HEK293T (cell line): Measurements from ENCODE around the gene PRKRIP1.
"Not testable (repeated sequence)": the region's sequence is repeated elsewhere in the genome, so short reads cannot be mapped to it uniquely, and the experiment has no call there.

Experiments
- CTCF ChIA-PET: fragments of 350-600 bp; formaldehyde crosslinking; extraction: SDS; loops from one replicate; lab custom pipeline; 2021; ENCODE audit warnings: antibody characterized with exemption, inconsistent platforms; lab: Yijun Ruan, JAX
- POLR2A ChIA-PET: fragments of 350-600 bp; formaldehyde crosslinking; extraction: SDS; loops from one replicate; lab custom pipeline; 2020; ENCODE audit warnings: antibody characterized with exemption, inconsistent platforms; lab: Yijun Ruan, JAX
- DNase-seq: peaks from one replicate; pipeline ENCODE4 v3.0.0; 2012; ENCODE audit warnings: mixed read lengths; ENCODE audit errors: extremely low spot score
- ARNT ChIP-seq: fragments of 450-650 bp; IDR thresholded peaks from 2 replicates; pipeline ENCODE4 v1.6.1; 2017; ENCODE audit warnings: mild to moderate bottlenecking
- BHLHE40 ChIP-seq: fragments of 450-650 bp; IDR thresholded peaks from 2 replicates; pipeline ENCODE4 v1.6.1; 2016; ENCODE audit warnings: mild to moderate bottlenecking, moderate library complexity, borderline replicate concordance
- CTBP1 ChIP-seq: fragments of 450-650 bp; IDR thresholded peaks from 2 replicates; pipeline ENCODE4 v1.6.1; 2016; ENCODE audit warnings: borderline replicate concordance
- ELF4 ChIP-seq: fragments of 450-650 bp; IDR thresholded peaks from 2 replicates; pipeline ENCODE4 v1.6.1; 2017; ENCODE audit warnings: antibody characterized with exemption
- FOXA1 ChIP-seq: fragments of 450-650 bp; IDR thresholded peaks from 2 replicates; pipeline ENCODE4 v1.6.1; 2016; ENCODE audit warnings: mild to moderate bottlenecking
- FOXK2 ChIP-seq: fragments of 450-650 bp; IDR thresholded peaks from 2 replicates; pipeline ENCODE4 v1.6.1; 2016; ENCODE audit warnings: mild to moderate bottlenecking
- FOXM1 ChIP-seq: fragments of 450-650 bp; IDR thresholded peaks from 2 replicates; pipeline ENCODE4 v1.6.1; 2017; ENCODE audit warnings: mild to moderate bottlenecking, borderline replicate concordance
- HDGF ChIP-seq: fragments of 450-650 bp; IDR thresholded peaks from 2 replicates; pipeline ENCODE4 v1.6.1; 2017; ENCODE audit warnings: antibody characterized with exemption, borderline replicate concordance
- L3MBTL2 ChIP-seq: fragments of 450-650 bp; conservative IDR thresholded peaks from 2 replicates; pipeline ENCODE4 v1.6.1; 2016; ENCODE audit warnings: mild to moderate bottlenecking
- LEF1 ChIP-seq: fragments of 450-650 bp; IDR thresholded peaks from 2 replicates; pipeline ENCODE4 v1.6.1; 2017; ENCODE audit warnings: mild to moderate bottlenecking, borderline replicate concordance
- NFRKB ChIP-seq: fragments of 450-650 bp; IDR thresholded peaks from 2 replicates; pipeline ENCODE4 v1.6.1; 2016; ENCODE audit warnings: mild to moderate bottlenecking, moderate library complexity
- SP1 ChIP-seq: fragments of 450-650 bp; IDR thresholded peaks from 2 replicates; pipeline ENCODE4 v1.6.1; 2017
- SUZ12 ChIP-seq: fragments of 450-650 bp; IDR thresholded peaks from 2 replicates; pipeline ENCODE4 v1.6.1; 2016; ENCODE audit warnings: mild to moderate bottlenecking
- TARDBP ChIP-seq: fragments of 450-650 bp; IDR thresholded peaks from 2 replicates; pipeline ENCODE4 v1.6.1; 2016
- ZNF384 ChIP-seq: fragments of 450-650 bp; IDR thresholded peaks from 2 replicates; pipeline ENCODE4 v1.6.1; 2016
- TF ChIP-seq, protein P1 (sequence below): fragments of 450-650 bp; IDR thresholded peaks from 2 replicates; pipeline ENCODE4 v1.6.1; 2016

The PRKRIP1 gene

GRCh38 chr7:102395873-102396709 is at the start of gene PRKRIP1:
Gene PRKRIP1, plus strand, starts transcription at chr7:102396363. Its CDS starts 49 bp downstream, at chr7:102396412.
- DNase-seq = peak; percentile 93
- TF ChIP-seq SUZ12 (no peak), SP1 (no peak), L3MBTL2 (no peak), ARNT (no peak), ELF4 (no peak), FOXA1 (no peak), FOXM1 (no peak), ZNF384 (no peak), LEF1 (no peak), CTBP1 (no peak), HDGF (no peak), TARDBP (no peak), FOXK2 (no peak), BHLHE40 (no peak)
- TF ChIP-seq, protein P1, sequence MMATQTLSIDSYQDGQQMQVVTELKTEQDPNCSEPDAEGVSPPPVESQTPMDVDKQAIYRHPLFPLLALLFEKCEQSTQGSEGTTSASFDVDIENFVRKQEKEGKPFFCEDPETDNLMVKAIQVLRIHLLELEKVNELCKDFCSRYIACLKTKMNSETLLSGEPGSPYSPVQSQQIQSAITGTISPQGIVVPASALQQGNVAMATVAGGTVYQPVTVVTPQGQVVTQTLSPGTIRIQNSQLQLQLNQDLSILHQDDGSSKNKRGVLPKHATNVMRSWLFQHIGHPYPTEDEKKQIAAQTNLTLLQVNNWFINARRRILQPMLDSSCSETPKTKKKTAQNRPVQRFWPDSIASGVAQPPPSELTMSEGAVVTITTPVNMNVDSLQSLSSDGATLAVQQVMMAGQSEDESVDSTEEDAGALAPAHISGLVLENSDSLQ = no peak
- ChIA-PET CTCF (interaction anchor here (0.7 to 1.6 kb wide), 4 partner anchors 8 to 17 kb away, joined by 3 to 4 read pairs (median 3); no protein-coding TSS in a partner anchor), POLR2A (interaction anchor here (0.7 to 1.5 kb wide), 6 partner anchors 16 to 112 kb away, joined by 3 to 4 read pairs (median 4); partner anchors contain the start of genes ALKBH4 and LRWD1)

DNA sequence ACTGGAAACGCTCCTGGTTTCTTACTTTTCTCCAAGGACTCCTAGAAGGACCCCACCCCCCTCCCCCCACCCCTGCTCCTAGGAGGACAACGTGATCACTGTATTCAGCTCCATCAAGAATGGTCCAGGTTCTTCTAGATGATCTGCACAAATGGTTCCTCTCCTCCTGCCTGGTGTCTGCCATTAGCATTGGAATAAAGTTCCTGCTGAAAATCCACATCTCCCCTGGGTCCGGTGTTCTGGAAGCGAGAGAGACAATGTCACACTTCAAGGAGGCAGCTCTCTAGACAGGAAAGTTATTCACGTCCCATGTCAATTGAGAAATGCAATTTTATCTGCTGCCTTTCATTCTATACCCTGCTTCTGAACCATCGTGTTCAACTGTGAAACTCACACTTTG is 49.2 kb upstream of the PRKRIP1 start:
- POLR2A ChIA-PET, CTCF ChIA-PET, DNase-seq: not testable (repeated sequence)

GRCh38 chr7:102356344-102356743 is 39.8 kb upstream of the PRKRIP1 start, which contains the start of gene SPDYE6:
Gene SPDYE6, minus strand, starts transcription at chr7:102356444. Its CDS starts 421 bp downstream, at chr7:102356023.
- POLR2A ChIA-PET, CTCF ChIA-PET, DNase-seq: not testable (repeated sequence)

DNA sequence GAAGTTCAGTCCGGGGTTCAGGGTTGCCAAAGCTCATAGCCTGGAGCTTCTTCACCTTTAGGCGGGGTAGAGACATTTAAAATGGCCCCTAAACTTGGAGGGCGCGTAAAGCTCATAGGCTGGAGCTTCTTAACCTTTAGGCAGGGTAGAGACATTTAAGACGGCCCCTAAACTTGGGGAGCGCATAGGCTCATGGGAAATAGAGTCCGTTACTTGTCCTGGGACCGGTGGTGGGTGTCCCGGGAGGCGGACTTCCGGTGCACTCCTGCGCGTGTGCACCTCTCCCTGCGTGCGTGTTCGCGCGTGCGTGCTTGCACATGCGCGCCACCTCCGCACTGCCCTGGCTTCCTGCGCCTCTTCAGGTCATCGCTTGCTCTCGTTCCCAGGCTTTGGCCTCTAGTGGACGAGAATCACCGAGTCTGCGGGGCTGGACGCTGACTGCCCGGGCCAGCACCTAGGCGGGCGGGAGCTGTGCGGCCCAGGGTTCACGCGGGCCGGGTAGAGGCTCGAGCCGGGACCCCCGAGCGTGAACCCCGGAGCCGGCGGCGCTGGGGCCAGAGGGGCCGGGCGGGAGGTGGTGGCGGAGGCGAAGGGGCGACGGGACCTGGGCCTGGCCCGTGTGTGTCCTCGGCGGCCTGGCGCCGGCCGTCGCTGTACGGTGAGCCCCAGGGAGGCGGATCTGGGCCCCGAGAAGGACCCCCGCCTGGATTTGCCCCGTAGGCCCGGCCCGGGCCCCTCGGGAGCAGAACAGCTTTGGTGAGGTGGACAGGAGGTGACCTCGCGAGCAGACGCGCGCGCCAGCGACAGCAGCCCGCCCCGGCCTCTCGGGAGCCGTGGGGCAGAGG is 32.4 kb upstream of the PRKRIP1 start:
- POLR2A ChIA-PET = interaction anchor here (0.6 to 1.0 kb wide), 3 partner anchors 32 to 76 kb away, joined by 3 to 6 read pairs (median 4); partner anchors contain the start of gene PRKRIP1
- DNase-seq = peak; percentile 82
- CTCF ChIA-PET = not testable (repeated sequence)

- DNase-seq, CTCF ChIA-PET, POLR2A ChIA-PET: not testable (repeated sequence)
Observed at GRCh38 chr7:102364394-102364886, 31.7 kb upstream of the PRKRIP1 start.

GRCh38 chr7:102365390-102365789 is 30.8 kb upstream of the PRKRIP1 start:
- DNase-seq, POLR2A ChIA-PET, CTCF ChIA-PET: not testable (repeated sequence)

DNA sequence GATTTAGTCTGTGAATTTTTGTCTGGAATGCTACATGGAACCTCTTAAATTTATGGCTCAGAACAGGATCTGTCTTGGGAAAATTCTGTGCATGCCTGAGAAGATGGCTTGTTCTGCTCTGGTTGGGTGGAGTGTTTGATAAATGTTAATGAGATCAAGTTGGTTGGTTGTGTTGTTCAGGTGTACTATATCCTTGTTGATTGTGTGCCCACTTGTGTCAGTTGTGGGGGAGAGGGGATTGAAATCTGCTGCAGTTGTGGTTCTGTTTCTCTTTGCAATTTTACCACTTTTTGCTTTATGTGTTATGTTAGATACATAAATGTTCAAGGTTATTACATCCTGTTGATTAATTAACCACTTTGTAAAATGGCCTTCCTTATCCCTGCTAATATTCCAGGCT is 26.1 kb upstream of the PRKRIP1 start:
- CTCF ChIA-PET, POLR2A ChIA-PET: not testable (repeated sequence)

GRCh38 chr7:102372796-102373195 is 23.4 kb upstream of the PRKRIP1 start:
- POLR2A ChIA-PET, CTCF ChIA-PET, DNase-seq: not testable (repeated sequence)

More for the DNA sequence above, 26.1 kb upstream of the PRKRIP1 start:
- not testable (repeated sequence) for DNase-seq

GRCh38 chr7:102376964-102377466 is 19.1 kb upstream of the PRKRIP1 start:
- ChIA-PET POLR2A (no interaction called here), CTCF (no interaction called here)
- DNase-seq = no peak
- TF ChIP-seq, protein P1 = no peak
- TF ChIP-seq FOXA1 (no peak), ELF4 (no peak), SUZ12 (no peak), L3MBTL2 (no peak), LEF1 (no peak), HDGF (no peak), BHLHE40 (no peak), CTBP1 (no peak), FOXK2 (no peak), SP1 (no peak), TARDBP (no peak), NFRKB (no peak), ARNT (no peak), FOXM1 (no peak), ZNF384 (no peak)

DNA sequence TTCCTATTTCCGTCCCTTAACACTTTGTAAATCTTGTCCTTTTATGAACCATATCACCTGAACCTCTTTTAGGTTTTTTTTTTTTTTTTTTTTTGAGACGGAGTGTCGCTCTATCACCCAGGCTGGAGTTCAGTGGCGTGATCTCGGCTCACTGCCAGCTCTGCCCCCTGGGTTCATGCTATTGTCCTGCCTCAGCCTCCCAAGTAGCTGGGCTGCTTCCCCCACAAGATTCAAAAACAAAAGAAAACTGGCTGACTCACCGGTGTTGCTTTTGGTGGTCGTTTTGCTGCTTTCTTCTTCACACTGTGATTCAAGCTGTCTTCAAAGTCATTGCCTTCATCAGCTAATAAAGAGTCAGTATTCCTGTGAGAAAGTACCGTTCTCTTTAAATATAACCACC is 15.3 kb upstream of the PRKRIP1 start:
- DNase-seq, POLR2A ChIA-PET: not testable (repeated sequence)
- CTCF ChIA-PET = interaction anchor here (0.6 kb wide), 1 partner anchor 9 kb away, joined by 3 read pairs; no protein-coding TSS in a partner anchor

- DNase-seq, POLR2A ChIA-PET, CTCF ChIA-PET: not testable (repeated sequence)
Observed at GRCh38 chr7:102381696-102382425, 14.3 kb upstream of the PRKRIP1 start.
